Sigmoid colon (tissue), 4 donors: ENCODE measurements around the gene LARGE1.

ENCODE experiments used
- POLR2A ChIP-seq, 2 donors: fragments of 450-650 bp; IDR thresholded peaks; one replicate each; pipeline ENCODE4 v1.6.1; 2016; ENCODE audit warnings: antibody characterized with exemption in 2 of 2, mild to moderate bottlenecking in 2 of 2, moderate library complexity in 2 of 2
- POLR2AphosphoS5 ChIP-seq, 4 donors: sonication (generic); formaldehyde crosslinking; IDR thresholded peaks; one replicate each; pipeline ENCODE4 v1.6.1; 2017; ENCODE audit warnings: antibody characterized with exemption in 4 of 4
- TF ChIP-seq, protein P1 (sequence below), 4 experiments: fragments of 450-650 bp in 3 of 4; fragments of 200-600 bp in 1 of 4; IDR thresholded peaks; one replicate each; pipeline ENCODE4 v1.5.1; 2016 to 2019; ENCODE audit warnings: antibody characterized with exemption in 4 of 4, mild to moderate bottlenecking in 3 of 4, moderate library complexity in 2 of 4

GRCh38 chr22:33601062-33601461 lies 319.2 kb downstream of the LARGE1 start:
- TF ChIP-seq POLR2A (IDR thresholded peaks at IDR 0.05) (no peak), POLR2AphosphoS5 (IDR thresholded peaks at IDR 0.05) (no peak)
- TF ChIP-seq, protein P1, sequence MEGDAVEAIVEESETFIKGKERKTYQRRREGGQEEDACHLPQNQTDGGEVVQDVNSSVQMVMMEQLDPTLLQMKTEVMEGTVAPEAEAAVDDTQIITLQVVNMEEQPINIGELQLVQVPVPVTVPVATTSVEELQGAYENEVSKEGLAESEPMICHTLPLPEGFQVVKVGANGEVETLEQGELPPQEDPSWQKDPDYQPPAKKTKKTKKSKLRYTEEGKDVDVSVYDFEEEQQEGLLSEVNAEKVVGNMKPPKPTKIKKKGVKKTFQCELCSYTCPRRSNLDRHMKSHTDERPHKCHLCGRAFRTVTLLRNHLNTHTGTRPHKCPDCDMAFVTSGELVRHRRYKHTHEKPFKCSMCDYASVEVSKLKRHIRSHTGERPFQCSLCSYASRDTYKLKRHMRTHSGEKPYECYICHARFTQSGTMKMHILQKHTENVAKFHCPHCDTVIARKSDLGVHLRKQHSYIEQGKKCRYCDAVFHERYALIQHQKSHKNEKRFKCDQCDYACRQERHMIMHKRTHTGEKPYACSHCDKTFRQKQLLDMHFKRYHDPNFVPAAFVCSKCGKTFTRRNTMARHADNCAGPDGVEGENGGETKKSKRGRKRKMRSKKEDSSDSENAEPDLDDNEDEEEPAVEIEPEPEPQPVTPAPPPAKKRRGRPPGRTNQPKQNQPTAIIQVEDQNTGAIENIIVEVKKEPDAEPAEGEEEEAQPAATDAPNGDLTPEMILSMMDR (IDR thresholded peaks at IDR 0.05): no peak
